HL-60 (cell line): ENCODE data around the gene GPR153.
A peak's percentile ranks its signal among the peaks of the same experiment; 100 is the strongest.

Source experiments
- GABPA ChIP-seq: IDR thresholded peaks from 2 replicates; pipeline ENCODE4 v1.6.1; 2012; ENCODE audit warnings: low read depth
- POLR2AphosphoS5 ChIP-seq: IDR thresholded peaks from 2 replicates; pipeline ENCODE4 v1.6.1; 2012; ENCODE audit warnings: low read depth
- TF ChIP-seq, protein P1 (sequence below): IDR thresholded peaks from one replicate; pipeline ENCODE4 v1.5.1; 2011; ENCODE audit warnings: low read length, control low read depth, inconsistent platforms; ENCODE audit not compliant: insufficient read depth
- TF ChIP-seq, protein P2 (sequence below): IDR thresholded peaks from 2 replicates; pipeline ENCODE4 v1.6.1; 2012; ENCODE audit warnings: low read depth; ENCODE audit not compliant: insufficient replicate concordance

DNA sequence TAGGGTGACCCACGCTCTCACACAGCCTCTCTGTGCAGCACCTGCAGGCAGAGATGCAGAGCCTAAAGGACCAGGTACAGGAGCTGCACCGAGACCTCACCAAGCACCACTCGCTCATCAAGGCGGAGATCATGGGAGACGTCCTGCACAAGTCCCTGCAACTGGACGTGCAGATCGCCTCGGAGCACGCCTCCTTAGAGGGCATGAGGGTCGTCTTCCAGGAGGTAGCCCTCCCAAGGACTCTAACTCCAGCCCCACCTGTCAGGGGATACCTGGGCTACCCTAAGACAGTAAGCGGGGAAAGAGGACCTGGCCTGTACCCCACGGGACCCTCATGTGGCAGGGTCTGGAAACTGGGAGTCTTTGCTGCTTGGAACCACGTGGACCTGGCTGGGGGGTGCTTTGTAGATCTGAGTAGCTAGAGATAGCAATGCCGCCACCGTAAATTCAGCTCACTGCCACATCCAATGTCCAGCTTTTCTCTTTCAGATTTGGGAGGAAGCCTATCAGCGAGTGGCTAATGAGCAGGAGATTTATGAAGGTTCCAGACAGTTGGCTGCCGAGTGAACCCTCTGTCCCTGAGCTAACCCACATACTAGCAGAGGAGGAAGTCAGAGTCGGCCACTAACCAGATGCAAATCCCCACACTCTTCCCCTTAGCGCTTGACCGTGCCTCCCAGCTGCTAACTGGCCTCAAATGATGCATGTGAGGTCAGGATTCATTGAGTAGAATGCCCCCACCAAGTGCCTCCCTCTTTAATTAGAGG, 48.5 kb downstream of the GPR153 start:
- TF ChIP-seq, protein P1, sequence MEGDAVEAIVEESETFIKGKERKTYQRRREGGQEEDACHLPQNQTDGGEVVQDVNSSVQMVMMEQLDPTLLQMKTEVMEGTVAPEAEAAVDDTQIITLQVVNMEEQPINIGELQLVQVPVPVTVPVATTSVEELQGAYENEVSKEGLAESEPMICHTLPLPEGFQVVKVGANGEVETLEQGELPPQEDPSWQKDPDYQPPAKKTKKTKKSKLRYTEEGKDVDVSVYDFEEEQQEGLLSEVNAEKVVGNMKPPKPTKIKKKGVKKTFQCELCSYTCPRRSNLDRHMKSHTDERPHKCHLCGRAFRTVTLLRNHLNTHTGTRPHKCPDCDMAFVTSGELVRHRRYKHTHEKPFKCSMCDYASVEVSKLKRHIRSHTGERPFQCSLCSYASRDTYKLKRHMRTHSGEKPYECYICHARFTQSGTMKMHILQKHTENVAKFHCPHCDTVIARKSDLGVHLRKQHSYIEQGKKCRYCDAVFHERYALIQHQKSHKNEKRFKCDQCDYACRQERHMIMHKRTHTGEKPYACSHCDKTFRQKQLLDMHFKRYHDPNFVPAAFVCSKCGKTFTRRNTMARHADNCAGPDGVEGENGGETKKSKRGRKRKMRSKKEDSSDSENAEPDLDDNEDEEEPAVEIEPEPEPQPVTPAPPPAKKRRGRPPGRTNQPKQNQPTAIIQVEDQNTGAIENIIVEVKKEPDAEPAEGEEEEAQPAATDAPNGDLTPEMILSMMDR: no peak
- TF ChIP-seq POLR2AphosphoS5 (0 out of 2 replicates have a peak, but pooled peaks have one; percentile 27), GABPA (no peak)
- TF ChIP-seq, protein P2, sequence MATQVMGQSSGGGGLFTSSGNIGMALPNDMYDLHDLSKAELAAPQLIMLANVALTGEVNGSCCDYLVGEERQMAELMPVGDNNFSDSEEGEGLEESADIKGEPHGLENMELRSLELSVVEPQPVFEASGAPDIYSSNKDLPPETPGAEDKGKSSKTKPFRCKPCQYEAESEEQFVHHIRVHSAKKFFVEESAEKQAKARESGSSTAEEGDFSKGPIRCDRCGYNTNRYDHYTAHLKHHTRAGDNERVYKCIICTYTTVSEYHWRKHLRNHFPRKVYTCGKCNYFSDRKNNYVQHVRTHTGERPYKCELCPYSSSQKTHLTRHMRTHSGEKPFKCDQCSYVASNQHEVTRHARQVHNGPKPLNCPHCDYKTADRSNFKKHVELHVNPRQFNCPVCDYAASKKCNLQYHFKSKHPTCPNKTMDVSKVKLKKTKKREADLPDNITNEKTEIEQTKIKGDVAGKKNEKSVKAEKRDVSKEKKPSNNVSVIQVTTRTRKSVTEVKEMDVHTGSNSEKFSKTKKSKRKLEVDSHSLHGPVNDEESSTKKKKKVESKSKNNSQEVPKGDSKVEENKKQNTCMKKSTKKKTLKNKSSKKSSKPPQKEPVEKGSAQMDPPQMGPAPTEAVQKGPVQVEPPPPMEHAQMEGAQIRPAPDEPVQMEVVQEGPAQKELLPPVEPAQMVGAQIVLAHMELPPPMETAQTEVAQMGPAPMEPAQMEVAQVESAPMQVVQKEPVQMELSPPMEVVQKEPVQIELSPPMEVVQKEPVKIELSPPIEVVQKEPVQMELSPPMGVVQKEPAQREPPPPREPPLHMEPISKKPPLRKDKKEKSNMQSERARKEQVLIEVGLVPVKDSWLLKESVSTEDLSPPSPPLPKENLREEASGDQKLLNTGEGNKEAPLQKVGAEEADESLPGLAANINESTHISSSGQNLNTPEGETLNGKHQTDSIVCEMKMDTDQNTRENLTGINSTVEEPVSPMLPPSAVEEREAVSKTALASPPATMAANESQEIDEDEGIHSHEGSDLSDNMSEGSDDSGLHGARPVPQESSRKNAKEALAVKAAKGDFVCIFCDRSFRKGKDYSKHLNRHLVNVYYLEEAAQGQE: no peak
